GOT3 (cell line): Measurements from ENCODE around the gene PAX7.

Experiments
- DNase-seq: peaks from one replicate; lab custom pipeline; 2025; ENCODE audit warnings: mixed read lengths; lab: John Stamatoyannopoulos, UW

Gene PAX7

GRCh38 chr1:18640228-18641004 is 9.8 kb downstream of the PAX7 start:
- no peak for DNase-seq

GRCh38 chr1:18641005-18641941 is 10.6 kb downstream of the PAX7 start:
- no peak for DNase-seq

GRCh38 chr1:18642278-18643095 is 11.8 kb downstream of the PAX7 start:
- DNase-seq: no peak

DNA sequence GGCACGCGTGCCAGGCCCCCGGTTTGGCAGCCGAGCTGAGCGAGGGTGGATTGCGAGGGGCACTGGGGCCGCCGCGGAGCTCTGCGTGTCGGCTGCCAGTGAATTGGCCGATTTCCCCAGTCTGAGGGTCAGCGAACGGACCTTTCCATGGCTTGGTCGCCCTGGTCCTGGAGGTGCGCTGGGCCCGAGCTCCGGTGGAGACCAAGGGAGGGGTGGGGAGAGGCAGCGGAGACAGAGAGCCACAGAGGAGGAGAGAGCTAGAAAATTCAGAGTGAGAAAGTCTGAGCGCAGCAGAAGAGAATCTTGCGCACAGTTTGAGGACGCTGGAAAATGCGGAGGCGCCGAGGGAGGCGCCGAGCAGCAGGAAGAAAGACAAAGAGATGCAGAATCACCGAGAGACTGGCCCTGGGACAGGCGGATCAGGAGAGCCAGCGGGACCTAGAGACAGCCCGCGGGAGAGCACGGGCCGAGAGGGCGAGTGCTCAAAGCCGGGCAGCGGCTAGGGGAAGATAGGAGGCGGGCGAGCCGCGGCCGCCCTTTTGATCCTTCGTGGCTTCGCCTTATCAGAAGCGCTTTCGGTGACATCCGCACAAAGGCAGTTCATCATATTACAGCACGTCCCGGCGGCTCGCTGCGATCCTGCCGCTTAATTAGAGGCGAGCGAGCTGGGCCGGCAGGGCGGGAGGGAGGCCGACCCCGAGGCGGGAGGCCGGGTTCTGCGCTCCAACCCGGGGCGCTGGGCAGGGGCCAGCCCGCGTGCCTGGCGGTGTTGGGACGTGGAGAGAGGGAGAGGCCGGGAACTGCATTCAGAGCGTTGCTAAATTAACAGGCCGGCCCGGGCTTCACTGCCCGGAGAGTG is 12.7 kb downstream of the PAX7 start:
- DNase-seq: no peak

GRCh38 chr1:18644013-18644399 is 13.4 kb downstream of the PAX7 start:
- DNase-seq: no peak

- DNase-seq: no peak
These were observed 13.8 kb downstream of the PAX7 start for GRCh38 chr1:18644446-18644845.

DNA sequence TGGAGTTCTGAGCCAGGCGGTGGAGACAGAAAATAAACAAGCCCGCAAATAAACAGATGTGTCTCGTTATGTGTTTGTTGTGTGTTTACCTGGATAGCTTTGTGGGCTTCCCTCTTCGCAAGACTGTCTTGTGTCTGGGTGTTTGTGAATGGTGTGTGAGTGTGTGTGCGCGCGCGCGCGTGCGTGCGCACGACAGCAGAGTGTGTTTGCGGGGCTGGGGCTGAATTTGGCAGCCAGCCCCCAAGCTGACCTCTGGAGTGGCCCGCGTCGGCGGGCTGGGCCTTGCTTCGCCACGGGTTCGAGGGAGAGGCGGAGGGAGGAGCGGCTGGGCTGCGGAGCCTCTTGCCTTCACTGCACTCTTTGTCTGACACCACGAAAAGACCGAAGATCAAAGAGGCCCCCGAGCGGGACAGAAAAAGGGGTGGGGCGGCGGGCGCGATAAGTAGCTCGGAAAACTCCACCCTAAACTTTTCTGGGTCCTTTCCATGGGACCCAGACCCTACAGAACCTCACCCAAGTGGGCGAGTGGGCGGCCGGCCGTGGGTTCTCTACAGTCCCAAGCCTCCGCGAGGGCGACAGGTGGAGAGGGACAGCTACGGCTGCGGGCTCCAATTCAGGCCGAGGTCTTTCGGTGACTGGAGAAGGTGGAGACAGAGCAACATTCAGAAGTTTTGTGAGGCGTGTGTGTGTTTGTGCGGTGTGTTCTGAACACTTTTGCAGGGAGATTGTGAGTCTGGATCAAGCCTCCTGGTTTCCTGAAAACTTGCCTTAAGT is 14.5 kb downstream of the PAX7 start:
- no peak for DNase-seq

- no peak for DNase-seq
These were observed 15.1 kb downstream of the PAX7 start for GRCh38 chr1:18645747-18646090.

GRCh38 chr1:18646091-18646785 is 15.6 kb downstream of the PAX7 start:
- no peak for DNase-seq

GRCh38 chr1:18646786-18647410 is 16.3 kb downstream of the PAX7 start:
- DNase-seq: no peak

GRCh38 chr1:18647681-18648214 is 17.1 kb downstream of the PAX7 start:
- DNase-seq: no peak

DNA sequence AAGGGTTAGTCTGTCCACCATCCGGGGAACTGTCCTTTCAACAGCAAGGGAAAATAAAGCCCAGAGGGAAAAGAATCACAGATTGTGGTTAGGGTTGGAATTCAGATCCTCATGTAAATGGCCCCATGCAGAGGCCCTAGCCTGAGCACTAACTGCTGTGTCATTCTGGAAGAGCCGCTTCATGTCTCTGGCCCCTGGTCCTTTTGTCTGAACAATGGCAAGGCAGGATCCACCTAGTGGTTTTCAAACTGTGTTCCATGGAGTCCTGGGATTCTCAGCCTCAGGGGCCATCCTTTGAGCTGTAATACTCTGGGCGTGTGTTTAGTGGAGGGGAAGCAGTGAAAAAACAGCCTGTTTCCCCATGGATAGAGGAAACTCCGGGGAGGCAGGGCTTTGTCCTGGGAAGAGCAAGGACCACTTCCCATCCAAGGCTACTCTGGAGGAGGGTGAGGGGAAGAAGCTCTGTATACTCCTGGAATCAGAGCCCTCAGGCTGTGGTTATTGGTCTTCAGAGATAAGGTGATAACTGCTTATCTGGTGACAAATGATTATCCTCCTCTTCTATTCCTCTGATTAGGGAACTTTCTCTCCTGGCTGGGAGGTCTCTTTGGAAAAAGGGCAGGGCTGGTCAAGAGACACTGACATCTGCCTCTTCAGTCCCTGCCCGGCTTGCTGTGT is 19.2 kb downstream of the PAX7 start:
- no peak for DNase-seq

DNA sequence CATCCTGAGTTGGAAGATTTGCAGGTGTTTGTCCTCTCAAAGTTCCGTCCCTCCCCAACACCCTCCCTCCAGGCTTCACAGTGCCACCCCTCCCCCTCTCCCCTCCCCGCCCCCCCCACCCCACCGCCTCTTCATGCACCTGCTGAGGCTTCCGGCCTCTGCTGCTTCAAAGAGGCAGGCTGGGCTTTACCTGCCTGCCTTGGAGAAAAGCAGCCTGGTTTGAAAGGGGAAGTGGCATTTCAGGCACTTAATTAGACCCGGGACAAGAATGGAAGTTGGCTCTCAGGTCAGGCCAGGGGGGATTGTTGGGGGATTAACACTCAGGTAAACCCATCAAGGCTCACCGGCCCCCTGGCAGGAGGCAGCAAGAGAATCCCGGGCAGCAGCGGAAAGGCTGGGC is 21.1 kb downstream of the PAX7 start:
- DNase-seq: no peak

GRCh38 chr1:18652791-18653190 is 22.1 kb downstream of the PAX7 start:
- no peak for DNase-seq

DNA sequence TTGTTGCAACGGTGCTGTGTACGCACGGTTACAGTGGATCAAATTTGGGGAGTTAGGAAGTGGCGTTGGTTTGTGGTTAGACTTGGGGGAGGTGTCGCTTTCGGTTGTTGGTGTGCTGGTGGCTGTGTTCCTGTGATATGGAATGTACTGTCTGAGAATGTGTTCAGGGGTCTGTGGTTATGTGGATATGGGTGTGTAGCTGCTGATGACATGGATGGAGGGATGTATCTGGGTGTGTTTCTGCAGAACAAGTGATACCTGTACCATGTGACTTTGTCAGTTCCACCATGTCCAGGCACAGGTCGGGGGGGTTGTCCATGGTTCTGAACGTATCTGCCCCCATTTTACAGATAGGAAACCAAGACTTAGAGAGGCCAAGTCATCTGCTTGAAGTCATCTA is 22.7 kb downstream of the PAX7 start:
- DNase-seq: no peak

DNA sequence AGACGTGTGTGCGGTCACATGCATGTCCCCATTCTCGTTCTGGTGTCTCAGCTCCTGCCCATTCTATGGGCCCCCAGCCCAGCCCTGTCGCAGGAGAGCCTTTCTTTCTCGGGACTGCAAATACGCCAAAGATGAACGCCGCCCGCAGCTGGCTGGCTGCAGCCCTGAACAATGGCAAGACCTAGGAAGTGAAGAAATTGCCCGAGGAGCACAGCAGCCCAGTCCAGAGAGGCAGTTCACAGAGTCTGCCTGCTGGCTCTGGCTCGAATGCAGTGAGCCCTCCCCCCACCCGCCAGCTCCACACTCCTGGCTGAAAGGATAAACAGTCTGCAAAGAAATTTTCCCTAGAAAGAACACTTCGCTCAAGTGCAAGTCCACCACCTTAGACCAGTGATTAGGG is 23.3 kb downstream of the PAX7 start:
- DNase-seq: no peak

GRCh38 chr1:18654599-18654998 is 24.0 kb downstream of the PAX7 start:
- no peak for DNase-seq

DNA sequence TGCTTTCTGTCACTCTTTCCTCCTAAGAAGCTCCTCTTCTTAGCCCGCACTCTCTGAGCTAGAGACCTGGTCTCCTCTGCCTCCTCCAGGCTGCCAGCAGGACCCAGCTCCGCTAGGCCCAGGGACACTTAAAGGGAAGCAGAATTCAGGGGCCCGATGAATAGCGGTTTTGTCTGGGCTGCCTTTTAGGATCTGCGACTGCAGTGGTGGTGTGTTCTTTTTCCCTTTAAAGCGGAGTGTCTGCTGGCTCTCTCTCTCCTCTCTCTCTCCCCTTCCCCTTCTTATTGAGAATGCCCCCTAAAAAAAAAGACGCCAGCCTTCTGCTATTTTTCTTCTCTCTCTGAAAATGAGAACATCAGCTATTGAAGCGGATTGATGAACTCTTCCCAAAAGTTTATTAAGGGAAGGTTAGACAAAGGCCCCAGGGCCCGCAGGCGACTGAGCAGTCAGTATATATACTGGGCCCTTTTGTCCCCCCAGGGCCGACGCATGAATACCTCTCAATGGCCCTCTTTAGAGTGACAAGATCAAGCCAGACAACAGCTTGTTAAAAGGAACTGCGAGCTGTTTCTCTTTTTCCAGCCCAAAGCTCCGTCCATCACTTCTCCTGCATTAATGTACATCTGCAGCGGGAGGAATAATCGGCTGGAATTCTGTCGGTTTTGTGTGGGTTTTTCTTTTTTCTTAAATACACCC is 27.0 kb downstream of the PAX7 start:
- DNase-seq: no peak
